HepG2 (cell line): ENCODE results near the gene NDUFB6. TPM values are rescaled to one million over a fixed set of nuclear protein-coding genes. Genes with fewer than 3 reads are reported as not detected.

Source experiments
- ARNTL ChIP-seq: sonication (generic); formaldehyde crosslinking; IDR thresholded peaks from 2 replicates; pipeline ENCODE4 v1.4.0; 2020; ENCODE audit warnings: mild to moderate bottlenecking, missing genetic modification reagents
- BCL6 ChIP-seq: IDR thresholded peaks from 2 replicates; pipeline ENCODE4 v1.6.1; 2016; ENCODE audit warnings: missing genetic modification reagents, missing compliant biosample characterization
- MBNL3 ChIP-seq: fragments of 250-450 bp; sonication (Bioruptor Pico); conservative IDR thresholded peaks from 2 replicates; pipeline ENCODE4 v1.8.0; 2022; ENCODE audit warnings: mild to moderate bottlenecking, inconsistent platforms
- MTA1 ChIP-seq: sonication (generic); formaldehyde crosslinking; IDR thresholded peaks from 2 replicates; pipeline ENCODE4 v1.4.0; 2020; ENCODE audit warnings: missing genetic modification reagents, mild to moderate bottlenecking, borderline replicate concordance
- PCBP1 ChIP-seq: fragments of 200-400 bp; formaldehyde crosslinking; IDR thresholded peaks from 2 replicates; pipeline ENCODE4 v1.6.1; 2017; ENCODE audit warnings: mild to moderate bottlenecking, low read depth, low read length, borderline replicate concordance
- POLR2AphosphoS5 ChIP-seq: IDR thresholded peaks from 2 replicates; pipeline ENCODE4 v1.6.1; 2012; ENCODE audit warnings: low read depth, low read length
- SIX1 ChIP-seq: sonication (generic); formaldehyde crosslinking; IDR thresholded peaks from 2 replicates; pipeline ENCODE4 v1.4.0; 2020; ENCODE audit warnings: missing genetic modification reagents, borderline replicate concordance
- ZNF382 ChIP-seq: sonication (generic); formaldehyde crosslinking; IDR thresholded peaks from 2 replicates; pipeline ENCODE4 v1.5.0; 2020; ENCODE audit warnings: missing genetic modification reagents, mild to moderate bottlenecking, borderline replicate concordance
- ZSCAN22 ChIP-seq: sonication (generic); formaldehyde crosslinking; IDR thresholded peaks from 2 replicates; pipeline ENCODE4 v1.4.0; 2020; ENCODE audit warnings: mild to moderate bottlenecking, missing genetic modification reagents
- polyA plus RNA-seq, 8 experiments: library from polyadenylated mRNA; depleted of rRNA in 3 of 8; stranded (reverse) in 7 of 8; unstranded in 1 of 8; fragments of >200 nt; fragmentation: Illumina TruSeq in 4 of 8; extraction: Trizol in 4 of 8; gene quantifications; 2 replicates each; pipeline versions ENCODE4 v1.2.1 to v1.2.3, GENCODE V29; 2011 to 2016; ENCODE audit warnings: low read depth in 4 of 8, missing spikeins in 1 of 8, mixed read lengths in 1 of 8; ENCODE audit not compliant: insufficient read depth in 1 of 8
- total RNA-seq, 5 experiments: library from RNA; depleted of rRNA; stranded (reverse); fragments of >200 nt; fragmentation: Illumina TruSeq; extraction: Trizol; gene quantifications; 2 replicates each; pipeline ENCODE4 v1.2.3, GENCODE V29; 2016; ENCODE audit warnings: low read depth in 1 of 5
- TF ChIP-seq, protein P1 (sequence below), 2 experiments: sonication (generic) in 1 of 2; formaldehyde crosslinking in 1 of 2; IDR thresholded peaks; 2 replicates each; pipeline versions ENCODE4 v1.4.0 to v1.6.1; 2016 to 2020; ENCODE audit warnings: borderline replicate concordance in 1 of 2, low read depth in 1 of 2, mild to moderate bottlenecking in 1 of 2, missing genetic modification reagents in 1 of 2
- TF ChIP-seq, protein P2 (sequence below): IDR thresholded peaks from 2 replicates; pipeline ENCODE4 v1.6.1; 2016; ENCODE audit warnings: low read depth, missing genetic modification reagents, missing compliant biosample characterization
- TF ChIP-seq, protein P3 (sequence below): sonication (generic); formaldehyde crosslinking; IDR thresholded peaks from 2 replicates; pipeline ENCODE4 v1.4.0; 2020; ENCODE audit warnings: missing genetic modification reagents
- TF ChIP-seq, protein P4 (sequence below): fragments of 450-650 bp; IDR thresholded peaks from 2 replicates; pipeline ENCODE4 v1.6.1; 2016

NDUFB6 gene
- total and polyA plus RNA-seq, 2 of the 13 experiments (the other 11 are each of a cell fraction or from before 2014, with no cell fraction given), result 31.2 to 81.9 TPM

DNA sequence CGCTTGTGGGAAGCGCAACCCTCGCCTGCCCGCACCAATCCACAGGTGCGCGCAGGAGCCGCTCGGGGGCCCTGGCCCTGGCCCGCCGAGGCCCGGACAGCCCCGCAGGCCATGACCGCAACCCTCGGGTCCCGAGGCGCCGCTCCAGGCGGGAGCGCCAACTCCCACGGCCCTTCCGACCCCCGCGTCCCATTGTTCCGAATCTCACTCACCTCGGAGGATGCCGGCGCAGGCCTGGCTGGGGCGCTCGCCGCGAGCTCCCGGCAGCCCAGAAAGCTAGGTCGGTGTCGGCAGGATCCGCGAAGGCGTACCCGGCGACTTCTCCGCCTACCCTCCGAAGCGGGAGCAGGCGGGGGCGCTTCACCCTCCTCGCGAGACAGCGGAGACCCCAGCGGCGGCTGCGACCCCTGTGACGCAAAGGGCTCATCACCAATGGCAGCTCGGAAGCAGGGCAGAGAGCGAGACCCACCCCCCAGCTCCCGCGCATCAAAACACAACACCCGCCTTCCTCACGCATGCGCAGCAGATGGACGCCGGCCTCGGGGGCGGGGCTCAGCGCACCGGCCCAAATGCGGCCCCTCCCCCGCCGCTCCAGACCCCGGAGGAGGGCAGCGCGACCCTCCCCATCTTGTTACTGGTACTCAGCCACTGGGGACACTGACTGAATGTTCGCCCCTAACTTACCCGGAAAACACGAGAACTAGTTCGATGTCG lies 22.2 kb downstream of the NDUFB6 start (continued):
- peak; percentile 57; the same call in 1 of the 2 replicates for TF ChIP-seq POLR2AphosphoS5
- TF ChIP-seq ARNTL (CRISPR knock-in tag), result no peak; the same call in 1 of the 2 replicates
- no peak; the same call in 1 of the 2 replicates for TF ChIP-seq ZSCAN22
- TF ChIP-seq, protein P1, sequence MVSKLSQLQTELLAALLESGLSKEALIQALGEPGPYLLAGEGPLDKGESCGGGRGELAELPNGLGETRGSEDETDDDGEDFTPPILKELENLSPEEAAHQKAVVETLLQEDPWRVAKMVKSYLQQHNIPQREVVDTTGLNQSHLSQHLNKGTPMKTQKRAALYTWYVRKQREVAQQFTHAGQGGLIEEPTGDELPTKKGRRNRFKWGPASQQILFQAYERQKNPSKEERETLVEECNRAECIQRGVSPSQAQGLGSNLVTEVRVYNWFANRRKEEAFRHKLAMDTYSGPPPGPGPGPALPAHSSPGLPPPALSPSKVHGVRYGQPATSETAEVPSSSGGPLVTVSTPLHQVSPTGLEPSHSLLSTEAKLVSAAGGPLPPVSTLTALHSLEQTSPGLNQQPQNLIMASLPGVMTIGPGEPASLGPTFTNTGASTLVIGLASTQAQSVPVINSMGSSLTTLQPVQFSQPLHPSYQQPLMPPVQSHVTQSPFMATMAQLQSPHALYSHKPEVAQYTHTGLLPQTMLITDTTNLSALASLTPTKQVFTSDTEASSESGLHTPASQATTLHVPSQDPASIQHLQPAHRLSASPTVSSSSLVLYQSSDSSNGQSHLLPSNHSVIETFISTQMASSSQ (IDR thresholded peaks at IDR 0.05; ENCODE audit: low read depth), result no peak
- TF ChIP-seq, protein P1 (CRISPR knock-in tag; IDR thresholded peaks at IDR 0.05; ENCODE audit: borderline replicate concordance), result peak; percentile 60
- TF ChIP-seq, protein P2, sequence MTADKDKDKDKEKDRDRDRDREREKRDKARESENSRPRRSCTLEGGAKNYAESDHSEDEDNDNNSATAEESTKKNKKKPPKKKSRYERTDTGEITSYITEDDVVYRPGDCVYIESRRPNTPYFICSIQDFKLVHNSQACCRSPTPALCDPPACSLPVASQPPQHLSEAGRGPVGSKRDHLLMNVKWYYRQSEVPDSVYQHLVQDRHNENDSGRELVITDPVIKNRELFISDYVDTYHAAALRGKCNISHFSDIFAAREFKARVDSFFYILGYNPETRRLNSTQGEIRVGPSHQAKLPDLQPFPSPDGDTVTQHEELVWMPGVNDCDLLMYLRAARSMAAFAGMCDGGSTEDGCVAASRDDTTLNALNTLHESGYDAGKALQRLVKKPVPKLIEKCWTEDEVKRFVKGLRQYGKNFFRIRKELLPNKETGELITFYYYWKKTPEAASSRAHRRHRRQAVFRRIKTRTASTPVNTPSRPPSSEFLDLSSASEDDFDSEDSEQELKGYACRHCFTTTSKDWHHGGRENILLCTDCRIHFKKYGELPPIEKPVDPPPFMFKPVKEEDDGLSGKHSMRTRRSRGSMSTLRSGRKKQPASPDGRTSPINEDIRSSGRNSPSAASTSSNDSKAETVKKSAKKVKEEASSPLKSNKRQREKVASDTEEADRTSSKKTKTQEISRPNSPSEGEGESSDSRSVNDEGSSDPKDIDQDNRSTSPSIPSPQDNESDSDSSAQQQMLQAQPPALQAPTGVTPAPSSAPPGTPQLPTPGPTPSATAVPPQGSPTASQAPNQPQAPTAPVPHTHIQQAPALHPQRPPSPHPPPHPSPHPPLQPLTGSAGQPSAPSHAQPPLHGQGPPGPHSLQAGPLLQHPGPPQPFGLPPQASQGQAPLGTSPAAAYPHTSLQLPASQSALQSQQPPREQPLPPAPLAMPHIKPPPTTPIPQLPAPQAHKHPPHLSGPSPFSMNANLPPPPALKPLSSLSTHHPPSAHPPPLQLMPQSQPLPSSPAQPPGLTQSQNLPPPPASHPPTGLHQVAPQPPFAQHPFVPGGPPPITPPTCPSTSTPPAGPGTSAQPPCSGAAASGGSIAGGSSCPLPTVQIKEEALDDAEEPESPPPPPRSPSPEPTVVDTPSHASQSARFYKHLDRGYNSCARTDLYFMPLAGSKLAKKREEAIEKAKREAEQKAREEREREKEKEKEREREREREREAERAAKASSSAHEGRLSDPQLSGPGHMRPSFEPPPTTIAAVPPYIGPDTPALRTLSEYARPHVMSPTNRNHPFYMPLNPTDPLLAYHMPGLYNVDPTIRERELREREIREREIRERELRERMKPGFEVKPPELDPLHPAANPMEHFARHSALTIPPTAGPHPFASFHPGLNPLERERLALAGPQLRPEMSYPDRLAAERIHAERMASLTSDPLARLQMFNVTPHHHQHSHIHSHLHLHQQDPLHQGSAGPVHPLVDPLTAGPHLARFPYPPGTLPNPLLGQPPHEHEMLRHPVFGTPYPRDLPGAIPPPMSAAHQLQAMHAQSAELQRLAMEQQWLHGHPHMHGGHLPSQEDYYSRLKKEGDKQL, result no peak
- TF ChIP-seq PCBP1, result 0 out of 2 replicates have a peak, but pooled peaks have one; percentile 77
- TF ChIP-seq MTA1 (CRISPR knock-in tag), result peak; percentile 57; the same call in 1 of the 2 replicates
- TF ChIP-seq ZNF382 (CRISPR knock-in tag), result no peak
- TF ChIP-seq, protein P3, sequence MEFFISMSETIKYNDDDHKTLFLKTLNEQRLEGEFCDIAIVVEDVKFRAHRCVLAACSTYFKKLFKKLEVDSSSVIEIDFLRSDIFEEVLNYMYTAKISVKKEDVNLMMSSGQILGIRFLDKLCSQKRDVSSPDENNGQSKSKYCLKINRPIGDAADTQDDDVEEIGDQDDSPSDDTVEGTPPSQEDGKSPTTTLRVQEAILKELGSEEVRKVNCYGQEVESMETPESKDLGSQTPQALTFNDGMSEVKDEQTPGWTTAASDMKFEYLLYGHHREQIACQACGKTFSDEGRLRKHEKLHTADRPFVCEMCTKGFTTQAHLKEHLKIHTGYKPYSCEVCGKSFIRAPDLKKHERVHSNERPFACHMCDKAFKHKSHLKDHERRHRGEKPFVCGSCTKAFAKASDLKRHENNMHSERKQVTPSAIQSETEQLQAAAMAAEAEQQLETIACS (CRISPR knock-in tag), result 0 out of 2 replicates have a peak, but pooled peaks have one; percentile 42
- TF ChIP-seq MBNL3 (CRISPR knock-in tag), result no peak
- peak; percentile 12; the same call in 1 of the 2 replicates for TF ChIP-seq BCL6
- TF ChIP-seq, protein P4, sequence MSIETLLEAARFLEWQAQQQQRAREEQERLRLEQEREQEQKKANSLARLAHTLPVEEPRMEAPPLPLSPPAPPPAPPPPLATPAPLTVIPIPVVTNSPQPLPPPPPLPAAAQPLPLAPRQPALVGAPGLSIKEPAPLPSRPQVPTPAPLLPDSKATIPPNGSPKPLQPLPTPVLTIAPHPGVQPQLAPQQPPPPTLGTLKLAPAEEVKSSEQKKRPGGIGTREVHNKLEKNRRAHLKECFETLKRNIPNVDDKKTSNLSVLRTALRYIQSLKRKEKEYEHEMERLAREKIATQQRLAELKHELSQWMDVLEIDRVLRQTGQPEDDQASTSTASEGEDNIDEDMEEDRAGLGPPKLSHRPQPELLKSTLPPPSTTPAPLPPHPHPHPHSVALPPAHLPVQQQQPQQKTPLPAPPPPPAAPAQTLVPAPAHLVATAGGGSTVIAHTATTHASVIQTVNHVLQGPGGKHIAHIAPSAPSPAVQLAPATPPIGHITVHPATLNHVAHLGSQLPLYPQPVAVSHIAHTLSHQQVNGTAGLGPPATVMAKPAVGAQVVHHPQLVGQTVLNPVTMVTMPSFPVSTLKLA, result peak; percentile 23; the same call in 1 of the 2 replicates
- no peak for TF ChIP-seq SIX1 (CRISPR knock-in tag)
